HL-60 (cell line): ENCODE results near the gene MACROD2.

Experiments
- DNase-seq, 2 experiments: peaks; one replicate each; pipeline ENCODE4 v3.0.0-alpha.2; 2010 to 2020; ENCODE audit warnings: low read depth in 1 of 2, low spot score in 1 of 2
- H3K27ac ChIP-seq: fragments of 250-450 bp; sonication (Bioruptor Pico); replicated peaks from 2 replicates; pipeline ENCODE4 v1.5.1; 2020; ENCODE audit warnings: mild to moderate bottlenecking, moderate library complexity
- H3K27me3 ChIP-seq: fragments of 250-450 bp; sonication (Bioruptor Pico); 2 replicates; pipeline ENCODE4 v1.5.1; 2021; ENCODE audit warnings: mild to moderate bottlenecking, moderate library complexity; ENCODE audit not compliant: insufficient read depth, poor library complexity, severe bottlenecking
- H3K4me3 ChIP-seq: replicated peaks from 2 replicates; pipeline ENCODE4 v1.5.1; 2011; ENCODE audit warnings: mild to moderate bottlenecking, control low read depth, low read length; ENCODE audit not compliant: insufficient read depth
- GABPA ChIP-seq: IDR thresholded peaks from 2 replicates; pipeline ENCODE4 v1.6.1; 2012; ENCODE audit warnings: low read depth
- POLR2AphosphoS5 ChIP-seq: IDR thresholded peaks from 2 replicates; pipeline ENCODE4 v1.6.1; 2012; ENCODE audit warnings: low read depth
- REST ChIP-seq: IDR thresholded peaks from 2 replicates; pipeline ENCODE4 v1.6.1; 2012; ENCODE audit warnings: low read depth; ENCODE audit not compliant: insufficient replicate concordance
- SPI1 ChIP-seq: IDR thresholded peaks from 2 replicates; pipeline ENCODE4 v1.6.1; 2012; ENCODE audit warnings: low read depth, mild to moderate bottlenecking, borderline replicate concordance
- TF ChIP-seq, protein P1 (sequence below): IDR thresholded peaks from one replicate; pipeline ENCODE4 v1.5.1; 2011; ENCODE audit warnings: low read length, control low read depth, inconsistent platforms; ENCODE audit not compliant: insufficient read depth

MACROD2 gene

DNA sequence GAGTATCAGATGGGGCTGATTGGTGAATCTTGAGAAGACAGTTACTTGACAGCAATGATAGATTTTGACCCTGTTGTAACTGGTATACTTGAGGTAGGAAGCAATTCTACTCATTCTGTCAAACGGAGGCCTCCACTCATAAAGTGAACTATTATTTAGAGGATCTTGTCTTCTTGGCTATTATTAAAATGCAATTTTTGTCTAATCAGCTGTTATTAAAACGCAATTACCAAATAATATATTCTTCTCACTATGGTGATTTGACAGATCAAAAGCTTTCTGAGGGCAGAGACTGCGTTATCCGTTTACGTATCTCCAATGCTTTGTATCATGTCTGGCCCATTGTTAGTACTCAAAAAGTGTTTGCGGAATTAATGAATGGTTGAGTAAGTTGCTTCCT is 120.7 kb downstream of the MACROD2 start:
- no peak for TF ChIP-seq SPI1
- TF ChIP-seq REST: no peak
- TF ChIP-seq, protein P1, sequence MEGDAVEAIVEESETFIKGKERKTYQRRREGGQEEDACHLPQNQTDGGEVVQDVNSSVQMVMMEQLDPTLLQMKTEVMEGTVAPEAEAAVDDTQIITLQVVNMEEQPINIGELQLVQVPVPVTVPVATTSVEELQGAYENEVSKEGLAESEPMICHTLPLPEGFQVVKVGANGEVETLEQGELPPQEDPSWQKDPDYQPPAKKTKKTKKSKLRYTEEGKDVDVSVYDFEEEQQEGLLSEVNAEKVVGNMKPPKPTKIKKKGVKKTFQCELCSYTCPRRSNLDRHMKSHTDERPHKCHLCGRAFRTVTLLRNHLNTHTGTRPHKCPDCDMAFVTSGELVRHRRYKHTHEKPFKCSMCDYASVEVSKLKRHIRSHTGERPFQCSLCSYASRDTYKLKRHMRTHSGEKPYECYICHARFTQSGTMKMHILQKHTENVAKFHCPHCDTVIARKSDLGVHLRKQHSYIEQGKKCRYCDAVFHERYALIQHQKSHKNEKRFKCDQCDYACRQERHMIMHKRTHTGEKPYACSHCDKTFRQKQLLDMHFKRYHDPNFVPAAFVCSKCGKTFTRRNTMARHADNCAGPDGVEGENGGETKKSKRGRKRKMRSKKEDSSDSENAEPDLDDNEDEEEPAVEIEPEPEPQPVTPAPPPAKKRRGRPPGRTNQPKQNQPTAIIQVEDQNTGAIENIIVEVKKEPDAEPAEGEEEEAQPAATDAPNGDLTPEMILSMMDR: no peak
- no peak for TF ChIP-seq POLR2AphosphoS5
- no peak for TF ChIP-seq GABPA
- H3K27ac ChIP-seq: no peak overlapping the region
- DNase-seq: no peak
- H3K4me3 ChIP-seq: no peak overlapping the region
- H3K27me3 ChIP-seq: peaks cover 4% of the 10 kb centered on the region

GRCh38 chr20:14117768-14118167 is 122.5 kb downstream of the MACROD2 start:
- Histone ChIP-seq H3K27ac (no peak overlapping the region), H3K4me3 (no peak overlapping the region), H3K27me3 (peaks cover 4% of the 10 kb centered on the region)
- no peak for DNase-seq
- TF ChIP-seq GABPA (no peak), SPI1 (no peak), POLR2AphosphoS5 (no peak), REST (no peak)
- TF ChIP-seq, protein P1: no peak

GRCh38 chr20:14126856-14127255 is 131.5 kb downstream of the MACROD2 start:
- TF ChIP-seq POLR2AphosphoS5: no peak
- H3K4me3 ChIP-seq: no peak overlapping the region
- H3K27ac ChIP-seq: no peak overlapping the region
- DNase-seq: no peak
- H3K27me3 ChIP-seq: no peaks in the 10 kb centered on the region

- DNase-seq: no peak
- Histone ChIP-seq H3K27ac (no peak overlapping the region), H3K27me3 (no peaks in the 10 kb centered on the region), H3K4me3 (no peak overlapping the region)
- TF ChIP-seq POLR2AphosphoS5 (no peak), REST (no peak), SPI1 (no peak), GABPA (no peak)
- TF ChIP-seq, protein P1: no peak
These were observed 132.4 kb downstream of the MACROD2 start for GRCh38 chr20:14127514-14128223.
